IPS DF 19.7 (cell line): ENCODE data around the gene ZNF320.
"Not testable (repeated sequence)": the region's sequence is repeated elsewhere in the genome, so short reads cannot be mapped to it uniquely, and the experiment has no call there.

Experiments used
- DNase-seq: peaks from one replicate; pipeline ENCODE4 v3.0.0-alpha.2; 2013; ENCODE audit warnings: low read depth, low spot score

ZNF320 gene

DNA sequence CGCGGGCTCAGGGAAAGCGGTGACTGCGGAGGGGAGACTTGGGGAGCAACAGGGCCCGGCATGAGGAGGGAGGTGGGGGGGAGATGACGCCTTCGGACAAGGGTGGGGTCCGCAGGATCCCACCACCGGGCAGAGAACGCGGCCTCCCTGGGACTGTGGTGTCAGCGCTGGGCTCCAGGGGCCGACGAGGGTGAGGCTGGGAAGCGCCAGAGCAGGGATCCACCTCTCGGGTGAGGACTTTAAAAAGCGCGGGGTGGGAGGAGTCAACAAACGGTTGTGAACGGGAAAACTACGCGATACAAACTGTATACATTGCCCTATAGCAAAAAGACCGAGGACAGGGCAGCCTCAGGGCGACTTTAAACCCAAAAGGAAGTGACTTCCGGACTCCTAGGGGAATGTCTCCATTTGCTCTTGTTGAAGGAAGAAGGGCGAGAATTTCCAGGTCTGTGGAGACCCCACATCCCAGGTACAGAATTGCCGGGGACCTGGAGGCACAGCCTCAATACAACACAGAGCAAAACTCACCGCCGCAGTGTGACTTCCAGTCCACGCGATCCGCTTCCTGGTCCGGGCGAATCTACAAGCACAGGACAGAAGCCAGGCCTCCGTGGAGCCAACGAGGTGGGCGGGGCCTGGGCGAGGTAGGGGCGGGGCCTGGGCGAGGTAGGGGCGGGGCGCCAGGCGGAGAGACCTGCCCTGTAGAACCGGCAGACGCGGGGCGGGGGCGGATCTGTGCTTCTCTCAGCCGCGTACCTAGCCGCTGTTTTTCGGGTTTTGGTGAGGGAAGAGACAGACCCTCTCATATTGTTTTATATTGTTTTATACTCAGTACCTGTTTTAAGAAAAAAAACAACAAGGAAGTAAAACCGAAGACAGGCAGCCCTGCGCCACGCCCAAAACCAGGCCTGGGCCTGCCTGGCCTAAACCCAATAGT, 25.7 kb upstream of the ZNF320 start, which contains the start of gene ZNF888:
Gene ZNF888, minus strand, starts transcription at position 588 of the 937 bp plus-strand sequence. CDS start 5,555 bp downstream, outside the sequence.
- no peak for DNase-seq

DNA sequence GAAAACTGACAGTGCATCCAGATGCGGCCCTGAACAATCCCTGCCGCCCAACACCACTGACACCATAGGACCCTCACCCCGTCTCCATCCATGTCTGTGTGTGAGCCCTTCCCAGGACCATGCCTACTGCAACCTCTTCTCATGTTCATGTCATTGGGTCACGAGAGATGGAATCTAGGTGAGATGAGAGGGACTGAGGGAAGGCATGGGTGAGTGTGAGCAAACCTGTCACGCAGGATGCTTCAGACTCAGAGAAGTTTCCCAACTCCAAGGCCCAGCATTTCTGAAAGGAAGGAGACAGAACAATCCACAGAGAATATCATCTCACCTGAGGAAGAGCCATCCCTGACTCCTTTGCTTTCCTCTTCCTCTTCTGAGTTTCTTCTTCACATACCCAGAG, 20.1 kb upstream of the ZNF320 start:
- no peak for DNase-seq

DNA sequence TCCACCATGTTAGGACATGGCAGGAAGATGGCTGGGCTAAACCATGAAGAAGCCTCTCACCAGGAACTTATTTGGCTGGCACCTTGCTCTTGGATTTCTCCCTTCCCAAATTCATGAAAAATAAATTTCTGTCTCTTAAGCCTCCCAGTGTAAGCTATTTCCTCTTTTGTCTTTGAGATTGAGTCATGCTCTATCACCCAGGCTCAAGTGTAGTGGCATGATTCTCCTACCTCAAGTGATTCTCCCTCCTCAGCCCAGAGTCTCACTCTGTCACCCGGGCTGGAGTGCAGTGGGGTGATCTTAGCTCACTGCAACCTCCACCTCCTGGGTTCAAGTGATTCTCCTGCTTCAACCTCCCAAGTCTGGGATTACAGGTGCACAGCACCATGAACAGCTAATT, 13.2 kb upstream of the ZNF320 start:
- DNase-seq = no peak

DNA sequence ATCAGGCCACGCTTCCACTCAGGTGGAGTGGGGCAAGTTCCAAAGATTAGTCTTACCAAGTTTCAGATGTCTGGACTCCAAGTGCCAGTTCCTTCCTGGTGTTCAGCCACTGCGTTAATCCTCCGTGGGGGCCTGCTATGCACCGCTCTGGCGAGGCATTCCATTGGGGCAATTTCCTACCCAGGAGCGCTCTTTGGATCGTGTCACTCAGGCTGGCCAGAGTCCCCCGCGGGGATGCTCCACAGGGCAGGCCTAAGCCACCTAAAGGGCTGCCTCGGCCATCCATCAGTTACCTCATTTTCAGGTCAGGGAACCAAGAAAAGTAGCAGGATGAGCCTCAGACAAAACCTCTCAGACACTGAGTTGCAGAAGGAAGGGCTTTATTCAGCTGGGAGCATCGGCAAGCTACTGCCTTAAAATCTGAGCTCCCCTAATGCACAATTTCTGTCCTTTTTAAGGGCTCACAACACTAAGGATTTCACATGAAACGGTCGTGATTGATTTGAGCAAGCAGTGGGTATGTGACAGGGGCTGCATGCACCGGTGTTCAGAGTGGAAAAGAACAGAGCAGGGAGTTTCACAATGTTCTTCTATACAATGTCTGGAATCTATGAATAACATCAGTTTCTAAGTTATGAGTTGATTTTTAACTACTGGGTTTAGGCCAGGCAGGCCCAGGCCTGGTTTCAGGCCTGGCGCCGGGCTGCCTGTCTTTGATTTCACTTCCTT, 6.8 kb upstream of the ZNF320 start:
- not testable (repeated sequence) for DNase-seq

DNA sequence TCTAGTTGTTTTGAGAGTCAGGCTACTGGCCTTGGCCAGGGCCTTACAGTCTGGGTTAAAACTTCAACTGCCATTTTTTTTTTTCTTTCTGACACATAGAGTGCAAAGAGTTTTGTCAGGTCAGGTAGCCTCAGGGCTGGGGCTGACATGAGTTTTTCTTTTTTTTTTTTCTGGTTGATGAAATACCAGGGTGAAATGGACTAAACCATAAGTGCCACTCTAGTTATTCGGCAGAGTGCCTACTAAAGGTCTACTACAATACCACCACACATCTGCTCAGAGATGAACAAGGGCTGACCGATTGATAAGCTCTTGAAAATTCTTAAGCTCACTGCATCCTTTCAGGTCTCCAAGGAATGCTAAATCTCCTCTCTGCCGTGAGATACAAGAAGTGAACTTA, 4.4 kb upstream of the ZNF320 start:
- DNase-seq = no peak

DNA sequence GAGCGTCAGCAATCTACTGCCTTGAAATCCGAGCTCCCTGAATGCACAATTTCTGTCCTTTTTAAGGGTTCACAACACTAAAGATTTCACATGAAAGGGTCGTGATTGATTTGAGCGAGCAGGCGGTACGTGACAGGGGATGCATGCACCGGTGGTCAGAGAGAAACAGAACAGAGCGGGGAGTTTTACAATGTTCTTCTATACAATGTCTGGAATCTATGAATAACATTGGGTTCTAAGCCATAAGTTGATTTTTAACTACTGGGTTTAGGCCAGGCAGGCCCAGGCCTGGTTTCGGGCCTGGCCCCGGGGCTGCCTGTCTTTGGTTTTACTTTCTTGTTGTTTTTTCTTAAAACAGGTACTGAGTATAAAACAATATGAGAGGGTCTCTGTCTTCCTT, 1.2 kb upstream of the ZNF320 start:
- DNase-seq = not testable (repeated sequence)

DNA sequence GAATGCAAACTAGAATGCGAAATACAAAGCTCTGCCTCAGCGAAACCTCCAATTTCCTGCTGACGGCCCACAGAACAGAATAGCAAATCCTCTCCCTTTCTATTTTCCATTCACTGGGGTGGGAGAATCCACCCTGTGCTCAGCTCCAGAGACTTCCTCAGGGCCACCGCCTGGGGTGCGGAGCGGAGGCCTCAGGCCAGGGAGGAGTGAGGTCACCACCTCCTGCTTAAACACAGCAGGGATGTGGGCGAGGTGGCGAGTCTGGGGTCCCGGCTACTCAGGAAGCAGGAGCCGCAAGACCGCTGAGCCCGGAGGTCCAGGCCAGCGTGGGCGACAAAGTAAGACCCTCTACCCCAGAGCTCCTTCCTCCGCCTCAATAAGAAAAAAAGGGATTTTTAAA, 666 bp upstream of the ZNF320 start:
- no peak for DNase-seq

DNA sequence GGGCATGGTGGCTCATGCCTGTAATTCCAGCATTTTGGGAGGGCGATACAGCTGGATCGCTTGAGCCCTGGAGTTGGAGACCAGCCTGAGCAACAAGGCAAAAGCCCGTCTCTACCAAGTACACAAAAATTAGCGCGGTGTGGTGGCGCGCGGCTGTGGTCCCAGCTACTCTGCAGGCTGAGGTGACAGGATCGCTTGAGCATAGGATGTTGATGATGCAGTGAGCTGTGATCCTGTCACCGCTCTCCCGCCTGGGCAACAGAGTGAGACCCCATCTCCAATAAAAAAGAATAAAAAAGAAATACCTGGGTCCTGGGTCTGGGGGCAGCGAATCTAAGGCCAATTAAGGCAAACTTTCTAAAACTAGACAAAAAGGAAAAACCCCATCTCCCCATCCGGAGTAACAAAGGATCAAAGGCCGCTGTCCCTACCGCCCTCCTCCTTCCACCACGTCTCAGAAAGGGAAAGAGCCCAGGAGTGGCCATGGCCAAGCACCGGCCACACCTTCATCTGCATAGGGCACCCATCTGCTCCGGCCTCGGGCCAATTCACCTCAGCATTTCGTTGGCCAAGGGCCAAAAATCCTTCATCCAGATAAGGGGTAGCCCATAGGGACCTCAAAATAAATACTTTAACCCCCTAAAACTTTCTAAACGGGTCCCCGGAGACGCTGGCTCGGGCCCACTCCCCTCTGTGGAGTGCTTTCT, 851 bp downstream of the ZNF320 start:
- no peak for DNase-seq

DNA sequence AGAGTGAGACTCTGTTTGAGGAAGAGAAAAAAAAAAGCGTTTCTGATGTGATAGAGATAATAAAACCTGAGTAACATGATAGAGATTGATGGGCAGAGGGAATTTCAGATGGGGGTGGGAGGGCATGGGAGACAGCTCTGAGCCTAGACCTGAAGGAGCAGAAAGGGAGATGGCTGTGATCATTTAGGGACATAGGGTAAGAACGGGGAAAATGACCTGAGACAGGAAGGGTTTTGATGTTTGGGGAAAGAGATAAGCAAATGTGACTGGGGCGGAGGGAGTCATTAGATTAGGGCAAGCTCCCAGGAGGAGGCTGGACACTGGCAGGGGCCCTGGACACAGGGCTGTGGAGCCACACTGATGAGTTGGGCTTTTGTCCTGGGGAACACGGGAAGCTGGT, 6.1 kb downstream of the ZNF320 start:
- no peak for DNase-seq

DNA sequence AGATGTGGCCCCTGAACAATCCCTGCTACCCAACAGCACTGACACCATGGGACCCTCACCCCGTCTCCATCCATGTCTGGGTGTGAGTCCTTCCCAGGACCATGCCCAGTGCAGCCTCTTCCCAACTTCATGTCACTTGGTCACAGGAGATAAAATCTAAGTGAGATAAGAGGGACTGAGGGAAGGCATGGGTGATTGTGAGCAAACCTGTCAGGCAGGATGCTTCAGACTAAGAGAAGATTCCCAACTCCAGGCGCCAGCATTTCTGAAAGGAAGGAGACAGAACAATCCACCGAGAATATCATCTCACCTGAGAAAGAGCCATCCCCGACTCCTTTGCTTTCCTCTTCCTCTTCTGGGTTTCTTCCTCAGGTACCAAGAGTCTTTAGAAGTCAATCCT, 7.5 kb downstream of the ZNF320 start:
- no peak for DNase-seq

DNA sequence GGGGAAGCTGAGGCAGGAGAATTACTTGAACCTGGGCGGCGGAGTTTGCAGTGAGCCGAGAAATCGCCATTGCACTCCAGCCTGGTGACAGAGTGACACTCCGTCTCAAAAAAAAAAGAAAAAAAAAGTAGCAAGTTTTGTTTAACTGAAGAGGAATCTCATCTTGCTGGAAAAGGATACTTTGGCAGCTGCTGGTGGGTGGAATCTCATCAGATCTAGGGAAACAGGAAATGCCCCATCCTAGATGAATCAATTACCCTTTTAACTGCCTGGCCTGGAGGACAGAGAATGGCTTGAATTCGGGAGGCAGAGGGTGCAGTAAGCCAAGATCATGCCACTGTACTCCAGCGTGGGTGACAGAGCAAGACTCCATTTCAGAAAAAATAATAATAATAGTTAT, 8.4 kb downstream of the ZNF320 start:
- no peak for DNase-seq

DNA sequence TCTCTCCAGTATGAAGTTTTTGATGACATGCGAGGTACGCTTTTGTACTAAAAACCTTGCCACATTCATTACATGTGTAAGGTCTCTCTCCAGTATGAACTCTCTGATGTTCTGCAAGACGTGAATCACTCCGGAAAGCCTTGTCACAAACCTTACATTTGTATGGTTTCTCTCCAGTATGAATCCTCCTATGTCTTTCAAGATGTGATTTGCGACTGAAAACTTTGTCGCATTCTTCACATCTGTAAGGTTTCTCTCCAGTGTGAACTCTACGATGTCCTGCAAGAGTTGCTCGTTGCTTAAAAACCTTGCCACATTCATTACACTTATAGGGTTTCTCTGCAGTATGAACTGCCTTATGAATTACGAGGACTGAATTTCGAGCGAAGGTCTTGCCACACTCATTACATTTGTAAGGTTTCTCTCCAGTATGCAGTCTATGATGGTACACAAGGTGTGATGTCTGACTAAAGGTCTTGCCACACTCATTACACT, 16.5 kb downstream of the ZNF320 start:
- no peak for DNase-seq

DNA sequence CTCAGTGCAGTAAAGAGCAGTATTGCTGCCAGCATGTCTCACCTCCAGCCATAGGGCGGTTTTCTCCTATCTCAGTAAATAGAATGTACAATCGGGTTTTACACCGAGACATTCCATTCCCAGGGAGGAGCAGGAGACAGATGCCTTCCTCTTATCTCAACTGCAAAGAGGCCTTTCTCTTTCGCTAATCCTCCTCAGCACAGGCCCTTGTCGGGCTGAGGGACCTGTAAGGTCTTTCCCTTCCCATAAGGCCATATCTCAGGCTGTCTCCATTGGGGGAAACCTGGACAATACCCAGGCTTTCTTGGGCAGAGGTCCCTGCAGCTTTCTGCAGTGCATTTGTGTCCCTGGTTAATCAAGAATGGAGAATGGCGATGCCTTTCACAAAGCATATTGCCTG, 24.4 kb downstream of the ZNF320 start:
- not testable (repeated sequence) for DNase-seq

DNA sequence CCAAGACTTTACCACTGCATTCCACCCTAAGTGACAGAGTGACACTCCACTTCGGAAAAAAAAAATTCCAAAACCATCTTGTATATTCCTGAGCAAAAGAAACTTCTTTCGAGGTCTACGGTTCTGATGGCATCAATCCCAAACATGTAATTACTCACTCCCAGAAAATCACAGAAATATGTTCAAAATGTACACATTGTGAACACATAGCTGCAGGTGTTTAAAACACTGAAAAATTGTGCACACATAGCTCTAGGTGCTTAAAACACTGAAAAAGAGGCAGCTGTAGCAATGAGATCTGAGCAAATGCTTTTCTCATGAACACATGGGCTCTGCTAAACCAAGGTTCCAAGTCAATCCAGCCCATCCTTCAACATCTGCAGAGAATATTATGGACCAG, 26.0 kb downstream of the ZNF320 start:
- no peak for DNase-seq

DNA sequence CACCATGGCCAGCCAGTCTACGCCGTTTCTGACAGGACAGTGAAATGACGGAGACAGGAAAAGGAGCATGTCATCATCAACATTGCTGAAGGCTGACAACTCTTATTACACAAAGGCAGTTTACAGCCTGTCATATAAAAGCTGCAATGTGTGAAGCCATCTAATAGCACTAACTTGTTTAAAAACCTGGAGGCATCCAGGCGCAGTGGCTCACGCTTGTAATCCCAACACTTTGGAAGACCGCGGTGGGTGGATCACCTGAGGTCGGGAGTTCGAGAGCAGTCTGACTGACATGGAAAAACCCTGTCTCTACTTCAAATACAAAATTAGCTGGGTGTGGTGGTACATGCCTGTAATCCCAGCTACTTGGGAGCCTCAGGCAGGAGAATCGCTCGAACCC, 29.4 kb downstream of the ZNF320 start:
- DNase-seq = not testable (repeated sequence)

DNA sequence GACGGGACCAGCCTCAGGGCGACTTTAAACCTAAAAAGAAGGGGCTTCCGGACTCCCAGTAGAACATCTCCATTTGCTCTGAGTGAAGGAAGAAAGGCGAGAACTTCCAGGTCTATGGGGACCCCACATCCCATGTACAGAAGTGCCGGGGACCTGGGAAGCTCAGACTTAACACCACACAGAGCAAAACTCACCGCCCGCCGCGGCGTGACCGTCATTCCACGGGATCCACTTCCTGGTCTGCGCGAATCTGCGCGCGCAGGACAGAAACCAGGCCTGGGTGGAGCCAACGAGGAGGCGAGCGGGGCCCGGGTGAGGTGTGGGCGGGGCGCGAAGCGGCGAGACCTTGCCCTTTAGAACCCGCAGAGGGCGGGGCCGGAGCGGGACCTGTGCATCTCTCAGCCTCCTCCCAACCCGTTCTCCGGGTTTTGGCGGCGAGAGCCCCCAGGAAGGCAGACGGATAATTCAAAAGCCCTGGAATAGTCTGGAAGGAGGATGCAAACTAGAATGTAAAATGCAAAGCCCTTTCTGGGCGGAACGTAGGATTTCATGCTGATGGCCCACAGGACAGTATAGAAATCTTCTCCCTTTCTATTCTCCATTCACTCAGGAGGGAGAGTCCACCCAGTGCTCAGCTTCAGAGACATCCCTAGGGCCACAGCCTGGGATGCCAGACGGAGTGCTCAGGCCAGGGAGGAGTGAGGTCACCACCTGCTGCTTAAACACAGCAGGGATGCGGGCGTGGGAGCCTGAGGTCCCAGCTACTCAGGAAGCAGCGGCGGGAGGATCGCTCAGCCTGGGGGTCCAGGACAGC, 39.9 kb downstream of the ZNF320 start, which contains the start of gene ZNF468:
Gene ZNF468, minus strand, starts transcription at position 242 of the 814 bp plus-strand sequence. CDS start 3,347 bp downstream, outside the sequence.
- peak; percentile 30 for DNase-seq

DNA sequence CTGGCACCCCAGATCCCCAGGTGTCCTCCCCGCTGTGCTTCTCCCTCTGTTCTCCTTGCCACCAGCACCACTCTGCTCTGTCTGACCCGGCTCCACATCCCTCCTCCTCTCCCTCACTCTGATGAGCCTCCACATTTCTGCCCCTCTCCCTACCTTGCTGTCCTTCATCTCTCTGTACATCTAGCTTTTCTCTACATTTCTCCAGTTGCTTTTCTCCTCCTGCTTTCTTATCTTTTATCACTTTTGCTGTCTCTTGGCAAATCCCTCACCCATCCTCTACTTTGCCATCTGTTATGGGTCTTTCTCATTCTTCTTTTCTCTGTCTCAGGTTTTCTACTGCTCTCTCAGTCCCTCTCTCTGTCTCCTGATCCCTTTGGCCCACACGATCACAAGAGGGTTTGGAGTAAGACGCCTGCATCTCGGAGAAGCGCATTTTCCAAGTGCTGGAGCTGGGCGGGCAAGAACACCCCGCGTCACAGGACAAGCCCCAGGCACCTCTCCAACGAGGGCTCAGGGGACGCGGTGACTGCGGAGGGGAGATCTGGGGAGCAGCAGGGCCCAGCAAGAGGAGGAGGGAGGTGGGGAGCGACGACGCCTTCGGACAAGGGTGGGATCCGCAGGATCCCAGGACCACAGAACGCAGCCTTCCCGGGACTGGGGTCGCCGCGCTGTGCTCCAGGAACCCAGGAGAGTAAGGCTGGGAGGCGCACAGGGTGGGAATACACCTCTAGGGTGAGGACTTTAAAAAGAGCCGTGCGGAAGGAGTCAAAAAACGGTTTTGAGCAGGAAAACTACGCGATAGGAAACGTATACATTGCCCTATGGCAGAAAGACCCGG, 40.7 kb downstream of the ZNF320 start:
- not testable (repeated sequence) for DNase-seq
